HL-60 (cell line): Measurements from ENCODE around the gene ADCK1.

Experiments
- GABPA ChIP-seq: IDR thresholded peaks from 2 replicates; pipeline ENCODE4 v1.6.1; 2012; ENCODE audit warnings: low read depth
- POLR2AphosphoS5 ChIP-seq: IDR thresholded peaks from 2 replicates; pipeline ENCODE4 v1.6.1; 2012; ENCODE audit warnings: low read depth
- TF ChIP-seq, protein P1 (sequence below): IDR thresholded peaks from one replicate; pipeline ENCODE4 v1.5.1; 2011; ENCODE audit warnings: low read length, control low read depth, inconsistent platforms; ENCODE audit not compliant: insufficient read depth
- TF ChIP-seq, protein P2 (sequence below): IDR thresholded peaks from 2 replicates; pipeline ENCODE4 v1.6.1; 2012; ENCODE audit warnings: low read depth; ENCODE audit not compliant: insufficient replicate concordance

DNA sequence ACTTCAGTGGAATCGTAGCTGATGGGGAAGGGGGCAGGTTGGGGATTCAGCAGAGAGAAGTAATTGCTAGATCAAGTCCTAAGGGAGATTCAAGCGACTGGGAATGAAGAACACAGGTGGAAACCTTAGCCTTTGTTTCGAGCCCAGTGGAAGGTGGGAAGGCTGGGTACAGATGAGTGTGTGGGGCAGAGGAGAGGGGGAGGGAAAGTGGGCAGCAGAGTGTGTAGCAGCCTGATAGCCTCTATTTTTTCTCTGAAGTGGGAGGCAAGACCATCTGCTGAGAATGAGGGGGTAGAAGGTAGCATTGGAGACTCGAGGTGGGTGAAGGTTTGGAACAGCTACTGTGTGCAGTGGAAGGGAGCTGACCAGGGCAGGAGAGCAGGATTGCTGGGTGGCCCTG lies 91.0 kb downstream of the ADCK1 start:
- TF ChIP-seq, protein P1, sequence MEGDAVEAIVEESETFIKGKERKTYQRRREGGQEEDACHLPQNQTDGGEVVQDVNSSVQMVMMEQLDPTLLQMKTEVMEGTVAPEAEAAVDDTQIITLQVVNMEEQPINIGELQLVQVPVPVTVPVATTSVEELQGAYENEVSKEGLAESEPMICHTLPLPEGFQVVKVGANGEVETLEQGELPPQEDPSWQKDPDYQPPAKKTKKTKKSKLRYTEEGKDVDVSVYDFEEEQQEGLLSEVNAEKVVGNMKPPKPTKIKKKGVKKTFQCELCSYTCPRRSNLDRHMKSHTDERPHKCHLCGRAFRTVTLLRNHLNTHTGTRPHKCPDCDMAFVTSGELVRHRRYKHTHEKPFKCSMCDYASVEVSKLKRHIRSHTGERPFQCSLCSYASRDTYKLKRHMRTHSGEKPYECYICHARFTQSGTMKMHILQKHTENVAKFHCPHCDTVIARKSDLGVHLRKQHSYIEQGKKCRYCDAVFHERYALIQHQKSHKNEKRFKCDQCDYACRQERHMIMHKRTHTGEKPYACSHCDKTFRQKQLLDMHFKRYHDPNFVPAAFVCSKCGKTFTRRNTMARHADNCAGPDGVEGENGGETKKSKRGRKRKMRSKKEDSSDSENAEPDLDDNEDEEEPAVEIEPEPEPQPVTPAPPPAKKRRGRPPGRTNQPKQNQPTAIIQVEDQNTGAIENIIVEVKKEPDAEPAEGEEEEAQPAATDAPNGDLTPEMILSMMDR: no peak
- TF ChIP-seq GABPA (no peak), POLR2AphosphoS5 (no peak)
- TF ChIP-seq, protein P2, sequence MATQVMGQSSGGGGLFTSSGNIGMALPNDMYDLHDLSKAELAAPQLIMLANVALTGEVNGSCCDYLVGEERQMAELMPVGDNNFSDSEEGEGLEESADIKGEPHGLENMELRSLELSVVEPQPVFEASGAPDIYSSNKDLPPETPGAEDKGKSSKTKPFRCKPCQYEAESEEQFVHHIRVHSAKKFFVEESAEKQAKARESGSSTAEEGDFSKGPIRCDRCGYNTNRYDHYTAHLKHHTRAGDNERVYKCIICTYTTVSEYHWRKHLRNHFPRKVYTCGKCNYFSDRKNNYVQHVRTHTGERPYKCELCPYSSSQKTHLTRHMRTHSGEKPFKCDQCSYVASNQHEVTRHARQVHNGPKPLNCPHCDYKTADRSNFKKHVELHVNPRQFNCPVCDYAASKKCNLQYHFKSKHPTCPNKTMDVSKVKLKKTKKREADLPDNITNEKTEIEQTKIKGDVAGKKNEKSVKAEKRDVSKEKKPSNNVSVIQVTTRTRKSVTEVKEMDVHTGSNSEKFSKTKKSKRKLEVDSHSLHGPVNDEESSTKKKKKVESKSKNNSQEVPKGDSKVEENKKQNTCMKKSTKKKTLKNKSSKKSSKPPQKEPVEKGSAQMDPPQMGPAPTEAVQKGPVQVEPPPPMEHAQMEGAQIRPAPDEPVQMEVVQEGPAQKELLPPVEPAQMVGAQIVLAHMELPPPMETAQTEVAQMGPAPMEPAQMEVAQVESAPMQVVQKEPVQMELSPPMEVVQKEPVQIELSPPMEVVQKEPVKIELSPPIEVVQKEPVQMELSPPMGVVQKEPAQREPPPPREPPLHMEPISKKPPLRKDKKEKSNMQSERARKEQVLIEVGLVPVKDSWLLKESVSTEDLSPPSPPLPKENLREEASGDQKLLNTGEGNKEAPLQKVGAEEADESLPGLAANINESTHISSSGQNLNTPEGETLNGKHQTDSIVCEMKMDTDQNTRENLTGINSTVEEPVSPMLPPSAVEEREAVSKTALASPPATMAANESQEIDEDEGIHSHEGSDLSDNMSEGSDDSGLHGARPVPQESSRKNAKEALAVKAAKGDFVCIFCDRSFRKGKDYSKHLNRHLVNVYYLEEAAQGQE: no peak
